Testis (tissue), 3 donors: Measurements from ENCODE around the gene KMO. TPM values are rescaled to one million over a fixed set of nuclear protein-coding genes. Genes with fewer than 3 reads are reported as not detected.

Source experiments
- DNase-seq: peaks from one replicate; pipeline ENCODE4 v3.0.0-alpha.2; 2019
- H3K27ac ChIP-seq, 2 donors: fragments of 200-600 bp; sonication (generic); one replicate each; pipeline ENCODE4 v1.5.1; 2019
- H3K27me3 ChIP-seq: fragments of 200-600 bp; sonication (generic); one replicate; pipeline ENCODE4 v1.5.1; 2019
- H3K36me3 ChIP-seq: fragments of 200-600 bp; sonication (generic); one replicate; pipeline ENCODE4 v1.5.1; 2017; ENCODE audit warnings: low read depth; ENCODE audit errors: missing control alignments
- H3K4me1 ChIP-seq: fragments of 200-600 bp; sonication (generic); one replicate; pipeline ENCODE4 v1.5.1; 2019
- H3K4me3 ChIP-seq, 2 donors: fragments of 200-600 bp; sonication (generic); one replicate each; pipeline ENCODE4 v1.5.1; 2017 to 2019
- H3K9me3 ChIP-seq: fragments of 200-600 bp; sonication (generic); one replicate; pipeline ENCODE4 v1.5.1; 2017
- POLR2A ChIP-seq: fragments of 450-650 bp; IDR thresholded peaks from one replicate; pipeline ENCODE4 v1.6.1; 2017; ENCODE audit warnings: antibody characterized with exemption, mild to moderate bottlenecking, moderate library complexity
- WGBS, 2 donors: methylation state at CpG; one replicate each; pipeline ENCODE4 v1.1.5; 2018; 5-methylcytosine and 5-hydroxymethylcytosine counted together
- intact Hi-C: fragments of 100-400 bp; cut with DNase I; formaldehyde crosslinking; loops from one replicate; pipeline ENCODE4 v1.15.1; 2023; ENCODE audit warnings: low total_unique reads
- polyA plus RNA-seq: library from polyadenylated mRNA; stranded (reverse); fragments of 350-450 nt; fragmentation: Illumina TruSeq; extraction: RNeasy Lipid Tissue Mini Kit (QIAGEN cat#74804); gene quantifications from one replicate; pipeline ENCODE4 v1.2.3, GENCODE V29; 2014; ENCODE audit warnings: low read depth, low replicate concordance; ENCODE audit not compliant: insufficient read depth
- total RNA-seq, 2 donors: library from RNA; depleted of rRNA; stranded (reverse); fragments of >200 nt; gene quantifications; one replicate each; pipeline ENCODE4 v1.2.3, GENCODE V29; 2016
- TF ChIP-seq, protein P1 (sequence below), 3 experiments: fragments of 450-650 bp in 2 of 3; fragments of 200-600 bp in 1 of 3; sonication (generic) in 1 of 3; IDR thresholded peaks; one replicate each; pipeline ENCODE4 v1.5.1; 2016 to 2019; ENCODE audit warnings: antibody characterized with exemption in 3 of 3, mild to moderate bottlenecking in 2 of 3, moderate library complexity in 1 of 3

The KMO gene
- total and polyA plus RNA-seq, 3 donors from 2014 or later: 0.39 to 1.5 (median 0.99) TPM

DNA sequence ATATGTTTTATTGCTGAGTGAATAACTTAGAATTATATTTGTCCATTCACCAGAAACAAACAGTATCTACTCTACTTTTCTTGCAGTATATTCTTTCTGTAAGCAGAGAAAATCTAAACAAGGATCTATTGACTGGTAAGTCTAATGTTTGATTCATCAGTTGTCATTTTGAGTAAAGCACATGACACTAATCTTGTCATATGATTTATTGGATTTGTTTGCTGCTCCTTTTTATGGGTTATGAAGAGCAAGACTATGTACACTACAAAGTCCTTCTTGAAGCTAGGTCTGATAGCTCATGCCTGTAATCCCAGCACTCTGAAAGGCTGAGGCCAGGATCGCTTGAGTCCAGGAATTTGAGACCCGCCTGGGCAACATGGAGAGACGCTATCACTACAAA is 23.3 kb downstream of the KMO start:
- no peak overlapping the region for H3K27ac ChIP-seq
- H3K27me3 ChIP-seq: no peaks in the 10 kb centered on the region
- no peaks in the 10 kb centered on the region for H3K36me3 ChIP-seq
- TF ChIP-seq POLR2A: no peak
- TF ChIP-seq, protein P1, sequence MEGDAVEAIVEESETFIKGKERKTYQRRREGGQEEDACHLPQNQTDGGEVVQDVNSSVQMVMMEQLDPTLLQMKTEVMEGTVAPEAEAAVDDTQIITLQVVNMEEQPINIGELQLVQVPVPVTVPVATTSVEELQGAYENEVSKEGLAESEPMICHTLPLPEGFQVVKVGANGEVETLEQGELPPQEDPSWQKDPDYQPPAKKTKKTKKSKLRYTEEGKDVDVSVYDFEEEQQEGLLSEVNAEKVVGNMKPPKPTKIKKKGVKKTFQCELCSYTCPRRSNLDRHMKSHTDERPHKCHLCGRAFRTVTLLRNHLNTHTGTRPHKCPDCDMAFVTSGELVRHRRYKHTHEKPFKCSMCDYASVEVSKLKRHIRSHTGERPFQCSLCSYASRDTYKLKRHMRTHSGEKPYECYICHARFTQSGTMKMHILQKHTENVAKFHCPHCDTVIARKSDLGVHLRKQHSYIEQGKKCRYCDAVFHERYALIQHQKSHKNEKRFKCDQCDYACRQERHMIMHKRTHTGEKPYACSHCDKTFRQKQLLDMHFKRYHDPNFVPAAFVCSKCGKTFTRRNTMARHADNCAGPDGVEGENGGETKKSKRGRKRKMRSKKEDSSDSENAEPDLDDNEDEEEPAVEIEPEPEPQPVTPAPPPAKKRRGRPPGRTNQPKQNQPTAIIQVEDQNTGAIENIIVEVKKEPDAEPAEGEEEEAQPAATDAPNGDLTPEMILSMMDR (IDR thresholded peaks at IDR 0.05): no peak
- intact Hi-C loops: no loop called here
- H3K9me3 ChIP-seq: no peaks in the 10 kb centered on the region
- no peak overlapping the region for H3K4me3 ChIP-seq
- DNase-seq: no peak
- 83 to 96% methylated on average over 3 of the region's 3 CpGs for WGBS, 2 donors
- no peaks in the 10 kb centered on the region for H3K4me1 ChIP-seq

DNA sequence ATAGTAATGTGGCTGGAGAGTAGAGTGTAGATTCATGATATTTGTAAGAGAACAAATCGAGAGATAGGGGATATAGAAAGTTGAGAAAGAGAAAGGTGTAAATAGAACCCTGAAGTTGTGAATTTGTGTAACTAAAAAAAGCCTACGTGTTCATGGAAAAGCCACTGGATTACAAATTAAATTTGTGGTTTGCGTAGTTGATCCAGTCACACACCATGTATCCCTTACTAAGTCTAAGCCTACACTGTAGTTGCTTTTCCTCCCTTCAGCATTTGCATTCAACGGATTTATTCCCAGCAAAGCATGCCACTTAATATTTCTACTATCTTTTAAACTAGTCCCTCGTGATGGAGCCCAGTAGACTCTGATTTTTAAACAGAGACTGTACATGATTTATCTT is 24.9 kb downstream of the KMO start:
- no peak overlapping the region for H3K4me3 ChIP-seq
- no peak for DNase-seq
- TF ChIP-seq, protein P1 (IDR thresholded peaks at IDR 0.05): no peak
- no peak for TF ChIP-seq POLR2A
- no peaks in the 10 kb centered on the region for H3K27me3 ChIP-seq
- H3K4me1 ChIP-seq: no peaks in the 10 kb centered on the region
- intact Hi-C loops: no loop called here
- WGBS, 2 donors: 90% methylated on average over 5 of the region's 5 CpGs
- H3K9me3 ChIP-seq: no peaks in the 10 kb centered on the region
- H3K36me3 ChIP-seq: no peaks in the 10 kb centered on the region
- H3K27ac ChIP-seq: no peak overlapping the region

DNA sequence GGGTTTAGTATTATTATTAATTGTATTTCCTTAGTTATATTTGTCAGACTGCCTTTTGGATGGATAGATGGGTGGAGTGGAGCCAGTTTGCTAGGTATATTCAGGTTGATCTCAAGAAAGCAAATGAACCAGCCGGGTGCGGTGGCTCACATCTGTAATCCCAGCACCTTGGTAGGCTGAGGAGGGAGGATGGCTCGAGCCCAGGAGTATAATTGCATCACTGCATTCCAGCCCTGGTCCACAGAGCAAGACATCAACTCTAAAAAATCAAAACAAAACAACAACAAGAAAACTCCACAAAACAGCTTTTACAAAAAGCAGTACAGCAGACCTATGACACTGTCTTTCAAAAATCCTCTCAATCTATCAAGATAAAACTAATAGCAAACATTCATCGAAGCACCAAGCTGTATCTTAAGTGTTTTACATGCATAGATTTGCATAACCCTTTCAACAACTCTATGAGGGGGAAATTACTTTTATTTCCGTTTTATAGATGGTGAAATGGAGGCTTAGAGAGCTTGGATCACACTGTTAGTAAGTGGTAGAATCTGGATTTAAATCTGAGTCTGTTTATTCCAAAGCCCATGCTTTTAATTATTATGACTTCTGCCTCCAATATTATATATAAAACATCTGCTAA is 25.5 kb downstream of the KMO start:
- Histone ChIP-seq H3K9me3 (no peaks in the 10 kb centered on the region), H3K27me3 (no peaks in the 10 kb centered on the region), H3K4me3 (no peak overlapping the region), H3K36me3 (no peaks in the 10 kb centered on the region), H3K4me1 (no peaks in the 10 kb centered on the region), H3K27ac (no peak overlapping the region)
- intact Hi-C loops: no loop called here
- DNase-seq: no peak
- TF ChIP-seq, protein P1 (IDR thresholded peaks at IDR 0.05): no peak
- no peak for TF ChIP-seq POLR2A
- WGBS, 2 donors: 82 to 91% methylated on average over 5 of the region's 5 CpGs

- H3K4me3 ChIP-seq: no peak overlapping the region
- DNase-seq: no peak
- H3K27me3 ChIP-seq: no peaks in the 10 kb centered on the region
- no peaks in the 10 kb centered on the region for H3K9me3 ChIP-seq
- no peak overlapping the region for H3K27ac ChIP-seq
- WGBS, 2 donors: 85 to 92% methylated on average over 4 of the region's 4 CpGs
- TF ChIP-seq POLR2A: no peak
- TF ChIP-seq, protein P1 (IDR thresholded peaks at IDR 0.05): no peak
- H3K36me3 ChIP-seq: no peaks in the 10 kb centered on the region
- H3K4me1 ChIP-seq: no peaks in the 10 kb centered on the region
- intact Hi-C loops: no loop called here
Observed at GRCh38 chr1:241560146-241560848, 28.1 kb downstream of the KMO start.

GRCh38 chr1:241560849-241561187 is 28.6 kb downstream of the KMO start:
- intact Hi-C loops: no loop called here
- Histone ChIP-seq H3K9me3 (no peaks in the 10 kb centered on the region), H3K27ac (no peak overlapping the region), H3K4me1 (no peaks in the 10 kb centered on the region), H3K27me3 (no peaks in the 10 kb centered on the region), H3K36me3 (no peaks in the 10 kb centered on the region), H3K4me3 (no peak overlapping the region)
- no peak for TF ChIP-seq POLR2A
- TF ChIP-seq, protein P1 (IDR thresholded peaks at IDR 0.05): no peak
- WGBS, 2 donors: 92 to 95% methylated on average over 3 of the region's 3 CpGs
- no peak for DNase-seq
